ENCODE measurements around the gene ADGRF5. TPM values are rescaled to one million over a fixed set of nuclear protein-coding genes. Genes with fewer than 3 reads are reported as not detected.

The ADGRF5 gene
- total and polyA plus RNA-seq, 2 experiments from 2014 or later, result 0.70 to 2.0 TPM

- Histone ChIP-seq H2AFZ (no peak overlapping the region), H3K9me2 (replicated peaks; ENCODE audit: insufficient read depth) (no peaks in the 10 kb centered on the region), H3K4me2 (no peak overlapping the region), H3K9me3 (ENCODE audit: low read depth) (no peaks in the 10 kb centered on the region), H3K4me3 (no peak overlapping the region), H3K4me1 (ENCODE audit: insufficient read depth) (peaks cover 11% of the 10 kb centered on the region), H3K36me3 (replicated peaks; ENCODE audit: insufficient read depth, low read depth) (no peaks in the 10 kb centered on the region), H4K20me1 (ENCODE audit: insufficient read depth, poor library complexity, severe bottlenecking) (no peaks in the 10 kb centered on the region), H3K27ac (no peak overlapping the region), H3K27me3 (no peaks in the 10 kb centered on the region), H3K79me2 (no peaks in the 10 kb centered on the region)
- no peak for DNase-seq (ENCODE audit: low spot score)
- WGBS (ENCODE audit: low lambda C conversion rate, missing lambda C conversion rate), result 48% methylated on average over 4 of the region's 4 CpGs
- TF ChIP-seq EZH2phosphoT487 (IDR thresholded peaks at IDR 0.05; ENCODE audit: low read depth, severe bottlenecking, unreplicated experiment) (no peak), CTCF (IDR thresholded peaks at IDR 0.05; ENCODE audit: poor library complexity) (no peak), EZH2 (IDR thresholded peaks at IDR 0.05; ENCODE audit: borderline replicate concordance) (no peak)
Measured at GRCh38 chr6:46914279-46914810, 7.4 kb downstream of the ADGRF5 start.

- H3K36me3 ChIP-seq (replicated peaks; ENCODE audit: insufficient read depth, low read depth), result no peaks in the 10 kb centered on the region
- 66% methylated on average over 2 of the region's 2 CpGs for WGBS (ENCODE audit: low lambda C conversion rate, missing lambda C conversion rate)
- no peak overlapping the region for H2AFZ ChIP-seq
- H3K27ac ChIP-seq, result no peak overlapping the region
- H3K4me1 ChIP-seq (ENCODE audit: insufficient read depth), result peaks cover 6% of the 10 kb centered on the region
- H4K20me1 ChIP-seq (ENCODE audit: insufficient read depth, poor library complexity, severe bottlenecking), result no peaks in the 10 kb centered on the region
- no peak overlapping the region for H3K4me3 ChIP-seq
- H3K4me2 ChIP-seq, result no peak overlapping the region
- no peaks in the 10 kb centered on the region for H3K27me3 ChIP-seq
- no peaks in the 10 kb centered on the region for H3K79me2 ChIP-seq
- DNase-seq (ENCODE audit: low spot score), result no peak
- no peaks in the 10 kb centered on the region for H3K9me3 ChIP-seq (ENCODE audit: low read depth)
- TF ChIP-seq CTCF (IDR thresholded peaks at IDR 0.05; ENCODE audit: poor library complexity) (no peak), EZH2phosphoT487 (IDR thresholded peaks at IDR 0.05; ENCODE audit: low read depth, severe bottlenecking, unreplicated experiment) (no peak), EZH2 (IDR thresholded peaks at IDR 0.05; ENCODE audit: borderline replicate concordance) (no peak)
- no peaks in the 10 kb centered on the region for H3K9me2 ChIP-seq (replicated peaks; ENCODE audit: insufficient read depth)
Measured at GRCh38 chr6:46909371-46909770, 12.4 kb downstream of the ADGRF5 start.

- TF ChIP-seq CTCF (IDR thresholded peaks at IDR 0.05; ENCODE audit: poor library complexity) (no peak), EZH2 (IDR thresholded peaks at IDR 0.05; ENCODE audit: borderline replicate concordance) (no peak), EZH2phosphoT487 (IDR thresholded peaks at IDR 0.05; ENCODE audit: low read depth, severe bottlenecking, unreplicated experiment) (no peak)
- Histone ChIP-seq H3K4me1 (ENCODE audit: insufficient read depth) (no peaks in the 10 kb centered on the region), H3K79me2 (no peaks in the 10 kb centered on the region), H3K9me2 (replicated peaks; ENCODE audit: insufficient read depth) (no peaks in the 10 kb centered on the region), H3K36me3 (replicated peaks; ENCODE audit: insufficient read depth, low read depth) (no peaks in the 10 kb centered on the region), H3K4me3 (no peak overlapping the region), H3K9me3 (ENCODE audit: low read depth) (no peaks in the 10 kb centered on the region), H2AFZ (no peak overlapping the region), H4K20me1 (ENCODE audit: insufficient read depth, poor library complexity, severe bottlenecking) (no peaks in the 10 kb centered on the region), H3K27ac (no peak overlapping the region), H3K4me2 (no peak overlapping the region), H3K27me3 (no peaks in the 10 kb centered on the region)
- 92% methylated on average over 3 of the region's 3 CpGs for WGBS (ENCODE audit: low lambda C conversion rate, missing lambda C conversion rate)
- DNase-seq (ENCODE audit: low spot score), result no peak
Measured at GRCh38 chr6:46906776-46907175, 15.0 kb downstream of the ADGRF5 start.

Measured in hepatocyte (in vitro differentiated cells).